ENCODE results near the gene FLT3LG.
"Not testable (repeated sequence)": the region's sequence is repeated elsewhere in the genome, so short reads cannot be mapped to it uniquely, and the experiment has no call there.

Gene FLT3LG

DNA sequence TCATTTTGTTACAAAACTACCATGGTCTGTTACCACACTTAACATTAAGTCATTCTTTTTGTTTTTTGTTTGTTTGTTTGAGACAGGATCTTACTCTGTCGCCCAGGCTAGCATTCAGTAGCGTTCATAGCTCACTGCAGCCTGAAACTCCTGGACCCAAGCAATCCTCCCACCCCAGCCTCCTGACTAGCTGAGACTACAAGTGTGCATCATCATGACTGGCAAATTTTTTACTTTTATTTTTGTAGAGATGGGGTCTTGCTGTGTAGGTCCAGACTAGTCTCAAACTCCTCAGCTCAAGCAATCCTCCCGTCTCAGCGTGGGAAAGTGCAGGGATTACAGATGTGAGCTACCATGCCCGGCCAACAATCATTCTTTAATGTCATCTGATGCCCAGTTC is 17.7 kb upstream of the FLT3LG start:
- Histone ChIP-seq H3K79me1 (ENCODE audit: low read length) (peaks cover 9% of the 10 kb centered on the region), H2BK12ac (ENCODE audit: low read length) (no peak overlapping the region), H3K9me3 (ENCODE audit: insufficient read depth, low read depth, low read length) (no peaks in the 10 kb centered on the region), H3K4me3 (ENCODE audit: low read depth, low read length) (no peak overlapping the region), H3K23ac (ENCODE audit: low read length) (no peak overlapping the region), H3K4ac (ENCODE audit: low read depth, low read length) (no peak overlapping the region), H4K8ac (ENCODE audit: low read depth, low read length) (no peak overlapping the region), H3K27ac (ENCODE audit: low read depth, low read length) (no peak overlapping the region), H2AFZ (ENCODE audit: insufficient read depth, low read length, poor library complexity) (no peak overlapping the region), H2AK5ac (ENCODE audit: low read length) (no peak overlapping the region), H3K18ac (ENCODE audit: low read length) (no peak overlapping the region), H4K91ac (ENCODE audit: low read depth, low read length) (no peak overlapping the region), H3K9ac (ENCODE audit: low read length) (no peak overlapping the region), H3K36me3 (ENCODE audit: control insufficient read depth in 1 of 2, insufficient read depth in 2 of 2, low read length in 2 of 2) (peaks cover 3 to 8% of the 10 kb centered on the region in 2 experiments), H3K4me2 (ENCODE audit: low read length) (no peak overlapping the region), H3K14ac (ENCODE audit: low read length) (no peak overlapping the region), H2BK120ac (ENCODE audit: insufficient read depth, low read length, poor library complexity) (no peak overlapping the region), H4K12ac (ENCODE audit: low read depth, low read length) (no peak overlapping the region), H3K27me3 (ENCODE audit: insufficient read depth, low read length) (no peaks in the 10 kb centered on the region), H2BK5ac (ENCODE audit: low read depth, low read length, poor library complexity) (no peak overlapping the region), H3K79me2 (ENCODE audit: control insufficient read depth, insufficient read depth, low read length, poor library complexity) (peaks cover 7% of the 10 kb centered on the region), H3K4me1 (ENCODE audit: control insufficient read depth in 1 of 2, insufficient read depth in 2 of 2, low read length in 2 of 2) (peaks cover 0 to 9% of the 10 kb centered on the region in 2 experiments)
- WGBS (ENCODE audit: extremely low coverage, insufficient coverage, insufficient read length) = no CpG with 5 or more reads among the region's 5 CpGs
- DNase-seq = no peak

DNA sequence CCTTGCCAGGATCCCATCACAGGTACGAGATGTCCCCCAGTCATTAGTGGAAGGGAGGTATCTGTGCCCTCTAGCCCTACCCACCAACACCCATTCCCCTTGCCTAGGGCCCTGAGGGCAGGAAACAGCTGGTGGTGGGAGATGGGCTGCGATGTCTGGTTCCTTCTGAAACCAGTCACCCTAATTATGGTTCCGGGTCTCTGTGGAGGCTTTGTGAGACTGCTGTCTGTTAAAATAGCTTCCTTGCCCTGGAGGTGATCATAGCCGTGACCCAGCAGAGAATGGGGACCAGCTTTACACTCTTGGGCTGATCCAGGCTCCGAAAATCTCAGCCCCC is 15.5 kb upstream of the FLT3LG start:
- Histone ChIP-seq H2AFZ (ENCODE audit: insufficient read depth, low read length, poor library complexity) (no peak overlapping the region), H4K8ac (ENCODE audit: low read depth, low read length) (no peak overlapping the region), H3K4me2 (ENCODE audit: low read length) (no peak overlapping the region), H3K18ac (ENCODE audit: low read length) (no peak overlapping the region), H3K14ac (ENCODE audit: low read length) (no peak overlapping the region), H3K4me3 (ENCODE audit: low read depth, low read length) (no peak overlapping the region), H3K4ac (ENCODE audit: low read depth, low read length) (no peak overlapping the region), H3K27me3 (ENCODE audit: insufficient read depth, low read length) (no peaks in the 10 kb centered on the region), H2BK120ac (ENCODE audit: insufficient read depth, low read length, poor library complexity) (no peak overlapping the region), H4K12ac (ENCODE audit: low read depth, low read length) (no peak overlapping the region), H3K79me1 (ENCODE audit: low read length) (peaks cover 3% of the 10 kb centered on the region), H3K36me3 (ENCODE audit: control insufficient read depth in 1 of 2, insufficient read depth in 2 of 2, low read length in 2 of 2) (peaks cover 6 to 13% of the 10 kb centered on the region in 2 experiments), H2BK12ac (ENCODE audit: low read length) (no peak overlapping the region), H3K9me3 (ENCODE audit: insufficient read depth, low read depth, low read length) (no peaks in the 10 kb centered on the region), H3K79me2 (ENCODE audit: control insufficient read depth, insufficient read depth, low read length, poor library complexity) (peaks cover 2% of the 10 kb centered on the region), H2BK5ac (ENCODE audit: low read depth, low read length, poor library complexity) (no peak overlapping the region), H3K4me1 (ENCODE audit: control insufficient read depth in 1 of 2, insufficient read depth in 2 of 2, low read length in 2 of 2) (peaks cover 0 to 9% of the 10 kb centered on the region in 2 experiments), H3K9ac (ENCODE audit: low read length) (no peak overlapping the region), H3K23ac (ENCODE audit: low read length) (no peak overlapping the region), H3K27ac (ENCODE audit: low read depth, low read length) (no peak overlapping the region), H2AK5ac (ENCODE audit: low read length) (no peak overlapping the region), H4K91ac (ENCODE audit: low read depth, low read length) (no peak overlapping the region)
- DNase-seq = no peak
- no CpG with 5 or more reads among the region's 5 CpGs for WGBS (ENCODE audit: extremely low coverage, insufficient coverage, insufficient read length)

DNA sequence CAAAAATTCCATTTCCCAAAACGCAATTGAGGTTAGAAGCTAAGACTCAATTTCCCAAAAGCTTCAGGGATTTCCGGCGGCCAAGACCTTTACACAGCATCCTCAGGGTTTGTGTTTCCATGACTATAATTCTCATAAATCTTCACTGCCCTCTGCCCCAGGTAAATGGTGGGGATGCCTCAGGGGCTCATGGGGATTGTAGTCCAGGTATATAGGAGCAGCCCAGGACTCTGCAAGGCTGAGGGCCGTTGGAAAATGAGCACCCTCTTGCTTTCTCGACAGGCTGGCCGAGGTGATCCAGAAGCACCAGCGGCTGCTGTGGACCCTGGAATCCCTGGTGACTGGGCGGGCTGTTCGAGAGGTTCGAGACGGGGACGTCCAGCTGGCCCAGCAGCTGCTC is 14.6 kb upstream of the FLT3LG start:
- H3K4me2 ChIP-seq (ENCODE audit: low read length) = no peak overlapping the region
- DNase-seq = no peak
- H3K4me3 ChIP-seq (ENCODE audit: low read depth, low read length) = no peak overlapping the region
- no peak overlapping the region for H2BK120ac ChIP-seq (ENCODE audit: insufficient read depth, low read length, poor library complexity)
- H4K8ac ChIP-seq (ENCODE audit: low read depth, low read length) = no peak overlapping the region
- no peak overlapping the region for H3K18ac ChIP-seq (ENCODE audit: low read length)
- no peak overlapping the region for H2AFZ ChIP-seq (ENCODE audit: insufficient read depth, low read length, poor library complexity)
- no peak overlapping the region for H3K4ac ChIP-seq (ENCODE audit: low read depth, low read length)
- H2BK12ac ChIP-seq (ENCODE audit: low read length) = no peak overlapping the region
- no peak overlapping the region for H2BK5ac ChIP-seq (ENCODE audit: low read depth, low read length, poor library complexity)
- H3K4me1 ChIP-seq (ENCODE audit: control insufficient read depth in 1 of 2, insufficient read depth in 2 of 2, low read length in 2 of 2) = peaks cover 0 to 7% of the 10 kb centered on the region in 2 experiments
- H3K27me3 ChIP-seq (ENCODE audit: insufficient read depth, low read length) = no peaks in the 10 kb centered on the region
- no peak overlapping the region for H3K27ac ChIP-seq (ENCODE audit: low read depth, low read length)
- H3K36me3 ChIP-seq (ENCODE audit: control insufficient read depth in 1 of 2, insufficient read depth in 2 of 2, low read length in 2 of 2) = peaks cover 13 to 20% of the 10 kb centered on the region in 2 experiments
- H3K14ac ChIP-seq (ENCODE audit: low read length) = no peak overlapping the region
- H3K23ac ChIP-seq (ENCODE audit: low read length) = no peak overlapping the region
- no peak overlapping the region for H4K91ac ChIP-seq (ENCODE audit: low read depth, low read length)
- no peaks in the 10 kb centered on the region for H3K79me2 ChIP-seq (ENCODE audit: control insufficient read depth, insufficient read depth, low read length, poor library complexity)
- no peaks in the 10 kb centered on the region for H3K9me3 ChIP-seq (ENCODE audit: insufficient read depth, low read depth, low read length)
- H3K9ac ChIP-seq (ENCODE audit: low read length) = no peak overlapping the region
- no CpG with 5 or more reads among the region's 12 CpGs for WGBS (ENCODE audit: extremely low coverage, insufficient coverage, insufficient read length)
- H4K12ac ChIP-seq (ENCODE audit: low read depth, low read length) = no peak overlapping the region
- H2AK5ac ChIP-seq (ENCODE audit: low read length) = no peak overlapping the region
- H3K79me1 ChIP-seq (ENCODE audit: low read length) = no peaks in the 10 kb centered on the region

DNA sequence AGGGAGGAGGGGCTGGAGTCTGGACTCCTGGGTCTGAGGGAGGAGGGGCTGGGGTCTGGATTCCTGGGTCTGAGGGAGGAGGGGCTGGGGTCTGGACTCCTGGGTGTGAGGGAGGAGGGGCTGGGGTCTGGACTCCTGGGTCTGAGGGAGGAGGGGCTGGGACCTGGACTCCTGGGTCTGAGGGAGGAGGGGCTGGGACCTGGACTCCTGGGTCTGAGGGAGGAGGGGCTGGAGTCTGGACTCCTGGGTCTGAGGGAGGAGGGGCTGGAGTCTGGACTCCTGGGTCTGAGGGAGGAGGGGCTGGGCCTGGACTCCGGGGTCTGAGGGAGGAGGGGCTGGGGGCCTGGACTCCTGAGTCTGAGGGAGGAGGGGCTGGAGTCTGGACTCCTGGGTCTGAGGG is 12.9 kb upstream of the FLT3LG start:
- H2AFZ ChIP-seq (ENCODE audit: insufficient read depth, low read length, poor library complexity); H3K14ac ChIP-seq (ENCODE audit: low read length); H3K27me3 ChIP-seq (ENCODE audit: insufficient read depth, low read length); H2BK120ac ChIP-seq (ENCODE audit: insufficient read depth, low read length, poor library complexity); H3K4me3 ChIP-seq (ENCODE audit: low read depth, low read length); H3K9ac ChIP-seq (ENCODE audit: low read length); H2AK5ac ChIP-seq (ENCODE audit: low read length); H3K79me1 ChIP-seq (ENCODE audit: low read length); H4K8ac ChIP-seq (ENCODE audit: low read depth, low read length); H3K4ac ChIP-seq (ENCODE audit: low read depth, low read length); H4K12ac ChIP-seq (ENCODE audit: low read depth, low read length); H3K18ac ChIP-seq (ENCODE audit: low read length); H3K9me3 ChIP-seq (ENCODE audit: insufficient read depth, low read depth, low read length); H3K4me1 ChIP-seq (ENCODE audit: control insufficient read depth in 1 of 2, insufficient read depth in 2 of 2, low read length in 2 of 2); DNase-seq; H3K79me2 ChIP-seq (ENCODE audit: control insufficient read depth, insufficient read depth, low read length, poor library complexity); H3K23ac ChIP-seq (ENCODE audit: low read length); H3K4me2 ChIP-seq (ENCODE audit: low read length); H3K27ac ChIP-seq (ENCODE audit: low read depth, low read length); H2BK12ac ChIP-seq (ENCODE audit: low read length); H2BK5ac ChIP-seq (ENCODE audit: low read depth, low read length, poor library complexity); H4K91ac ChIP-seq (ENCODE audit: low read depth, low read length): not testable (repeated sequence)
- WGBS (ENCODE audit: extremely low coverage, insufficient coverage, insufficient read length) = no CpG with 5 or more reads among the region's 1 CpG
- peaks cover 26 to 38% of the 10 kb centered on the region in 2 experiments for H3K36me3 ChIP-seq (ENCODE audit: control insufficient read depth in 1 of 2, insufficient read depth in 2 of 2, low read length in 2 of 2)
